Prostate gland (tissue), 2 donors: Measurements from ENCODE around the gene INTS4. TPM values are rescaled to one million over a fixed set of nuclear protein-coding genes. Genes with fewer than 3 reads are reported as not detected.
"Not testable (repeated sequence)": the region's sequence is repeated elsewhere in the genome, so short reads cannot be mapped to it uniquely, and the experiment has no call there.

Experiments used
- DNase-seq: peaks from one replicate; pipeline ENCODE4 v3.0.0-alpha.2; 2019; ENCODE audit warnings: low spot score
- H3K27ac ChIP-seq, 2 donors: fragments of 200-600 bp; sonication (generic); 2 replicates each; pipeline ENCODE4 v1.5.1; 2017 to 2019
- H3K27me3 ChIP-seq: fragments of 200-600 bp; sonication (generic); replicated peaks from 2 replicates; pipeline ENCODE4 v1.5.1; 2019; ENCODE audit not compliant: insufficient read depth
- H3K36me3 ChIP-seq, 2 donors: fragments of 200-600 bp; sonication (generic); 1 replicate in 1 of 2; 2 replicates in 1 of 2; pipeline versions ENCODE4 v1.5.1 to v1.8.1; 2017 to 2019
- H3K4me1 ChIP-seq: fragments of 200-600 bp; sonication (generic); replicated peaks from 2 replicates; pipeline ENCODE4 v1.5.1; 2019
- H3K4me3 ChIP-seq, 2 donors: fragments of 200-600 bp; sonication (generic); 2 replicates each; pipeline ENCODE4 v1.5.1; 2017 to 2019
- H3K9me3 ChIP-seq: fragments of 200-600 bp; sonication (generic); 2 replicates; pipeline ENCODE4 v1.5.1; 2017
- POLR2A ChIP-seq: fragments of 450-650 bp; IDR thresholded peaks from one replicate; pipeline ENCODE4 v1.6.1; 2016; ENCODE audit warnings: antibody characterized with exemption, mild to moderate bottlenecking
- POLR2AphosphoS5 ChIP-seq: sonication (generic); formaldehyde crosslinking; IDR thresholded peaks from one replicate; pipeline ENCODE4 v1.6.1; 2017; ENCODE audit warnings: antibody characterized with exemption
- WGBS: methylation state at CpG from one replicate; pipeline ENCODE4 v1.1.5; 2018; 5-methylcytosine and 5-hydroxymethylcytosine counted together
- intact Hi-C: fragments of 100-400 bp; cut with DNase I; formaldehyde crosslinking; loops from one replicate; pipeline ENCODE4 v1.14.2; 2022
- total RNA-seq, 2 donors: library from RNA; depleted of rRNA; stranded (reverse); fragments of >200 nt; gene quantifications; one replicate each; pipeline ENCODE4 v1.1.0, GENCODE V29; 2016
- TF ChIP-seq, protein P1 (sequence below), 4 experiments: fragments of 200-600 bp in 2 of 4; fragments of 450-650 bp in 2 of 4; sonication (generic) in 2 of 4; IDR thresholded peaks; 1 replicate in 3 of 4; 2 replicates in 1 of 4; pipeline ENCODE4 v1.5.1; 2016 to 2019; ENCODE audit warnings: antibody characterized with exemption in 4 of 4, mild to moderate bottlenecking in 2 of 4, moderate library complexity in 2 of 4

The INTS4 gene
- total RNA-seq, 2 donors from 2014 or later = 30.1 to 31.0 TPM

- peak; percentile 53 for DNase-seq
- peak; percentile 6 for TF ChIP-seq POLR2AphosphoS5
- TF ChIP-seq, protein P1, sequence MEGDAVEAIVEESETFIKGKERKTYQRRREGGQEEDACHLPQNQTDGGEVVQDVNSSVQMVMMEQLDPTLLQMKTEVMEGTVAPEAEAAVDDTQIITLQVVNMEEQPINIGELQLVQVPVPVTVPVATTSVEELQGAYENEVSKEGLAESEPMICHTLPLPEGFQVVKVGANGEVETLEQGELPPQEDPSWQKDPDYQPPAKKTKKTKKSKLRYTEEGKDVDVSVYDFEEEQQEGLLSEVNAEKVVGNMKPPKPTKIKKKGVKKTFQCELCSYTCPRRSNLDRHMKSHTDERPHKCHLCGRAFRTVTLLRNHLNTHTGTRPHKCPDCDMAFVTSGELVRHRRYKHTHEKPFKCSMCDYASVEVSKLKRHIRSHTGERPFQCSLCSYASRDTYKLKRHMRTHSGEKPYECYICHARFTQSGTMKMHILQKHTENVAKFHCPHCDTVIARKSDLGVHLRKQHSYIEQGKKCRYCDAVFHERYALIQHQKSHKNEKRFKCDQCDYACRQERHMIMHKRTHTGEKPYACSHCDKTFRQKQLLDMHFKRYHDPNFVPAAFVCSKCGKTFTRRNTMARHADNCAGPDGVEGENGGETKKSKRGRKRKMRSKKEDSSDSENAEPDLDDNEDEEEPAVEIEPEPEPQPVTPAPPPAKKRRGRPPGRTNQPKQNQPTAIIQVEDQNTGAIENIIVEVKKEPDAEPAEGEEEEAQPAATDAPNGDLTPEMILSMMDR (IDR thresholded peaks at IDR 0.05) = no peak
- Histone ChIP-seq H3K4me1 (no peaks in the 10 kb centered on the region), H3K27ac (no peak overlapping the region), H3K4me3 (no peak overlapping the region), H3K27me3 (no peaks in the 10 kb centered on the region), H3K9me3 (no peaks in the 10 kb centered on the region), H3K36me3 (no peaks in the 10 kb centered on the region)
- intact Hi-C loops = no loop called here
- 13% methylated on average over 7 of the region's 7 CpGs for WGBS
Measured at GRCh38 chr11:78030429-78031325, 36.2 kb upstream of the INTS4 start.

DNA sequence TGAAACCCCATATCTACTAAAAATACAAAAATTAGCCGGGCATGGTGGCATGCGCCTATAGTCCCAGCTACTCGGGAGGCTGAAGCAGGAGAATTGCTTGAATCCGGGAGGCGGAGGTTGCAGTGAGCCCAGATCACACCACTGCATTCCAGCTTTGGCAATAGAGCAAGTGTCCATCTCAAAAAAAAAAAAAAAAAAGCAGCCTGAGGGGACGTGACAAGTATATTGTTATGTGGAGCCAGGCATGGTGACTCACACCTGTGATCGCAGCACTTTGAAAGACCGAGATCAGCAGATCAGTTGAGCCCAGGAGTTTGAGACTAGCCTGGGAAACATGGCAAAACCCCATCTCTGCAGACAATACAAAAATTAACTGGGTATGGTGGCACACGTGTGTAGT lies 34.0 kb upstream of the INTS4 start:
- intact Hi-C loops, H3K27me3 ChIP-seq, H3K9me3 ChIP-seq, H3K4me3 ChIP-seq, H3K27ac ChIP-seq, H3K4me1 ChIP-seq, DNase-seq, H3K36me3 ChIP-seq: not testable (repeated sequence)
- WGBS = 73% methylated on average over 9 of the region's 9 CpGs

- no peaks in the 10 kb centered on the region for H3K27me3 ChIP-seq
- TF ChIP-seq POLR2AphosphoS5 (no peak), POLR2A (no peak)
- TF ChIP-seq, protein P1 (IDR thresholded peaks at IDR 0.05) = no peak
- no peak for DNase-seq
- no peak overlapping the region for H3K4me3 ChIP-seq
- no peaks in the 10 kb centered on the region for H3K36me3 ChIP-seq
- H3K27ac ChIP-seq = no peak overlapping the region
- no peaks in the 10 kb centered on the region for H3K4me1 ChIP-seq
- H3K9me3 ChIP-seq = no peaks in the 10 kb centered on the region
- WGBS = 88% methylated on average over 2 of the region's 2 CpGs
- intact Hi-C loops = no loop called here
Measured at GRCh38 chr11:78027759-78028158, 33.3 kb upstream of the INTS4 start.

- DNase-seq = no peak
- H3K27me3 ChIP-seq = no peaks in the 10 kb centered on the region
- H3K36me3 ChIP-seq = no peaks in the 10 kb centered on the region
- H3K27ac ChIP-seq = no peak overlapping the region
- H3K9me3 ChIP-seq = no peaks in the 10 kb centered on the region
- no peaks in the 10 kb centered on the region for H3K4me1 ChIP-seq
- intact Hi-C loops = no loop called here
- H3K4me3 ChIP-seq = no peak overlapping the region
- TF ChIP-seq POLR2AphosphoS5 (no peak), POLR2A (no peak)
- TF ChIP-seq, protein P1 (IDR thresholded peaks at IDR 0.05) = no peak
Measured at GRCh38 chr11:78025378-78025777, 30.9 kb upstream of the INTS4 start.

- Histone ChIP-seq H3K4me1 (no peaks in the 10 kb centered on the region), H3K36me3 (no peaks in the 10 kb centered on the region), H3K9me3 (no peaks in the 10 kb centered on the region), H3K27ac (peak overlapping the region; percentile 34 to 65), H3K27me3 (no peaks in the 10 kb centered on the region), H3K4me3 (peak overlapping the region; percentile 33 to 36)
- 53% methylated on average over 7 of the region's 7 CpGs for WGBS
- intact Hi-C loops = no loop called here
- no peak for TF ChIP-seq POLR2AphosphoS5
- TF ChIP-seq POLR2A = no peak
- TF ChIP-seq, protein P1 (IDR thresholded peaks at IDR 0.05) = no peak
- no peak for DNase-seq
Measured at GRCh38 chr11:78023426-78023825, 29.0 kb upstream of the INTS4 start.
